Measurements from ENCODE around the gene MAD1L1. TPM values are rescaled to one million over a fixed set of nuclear protein-coding genes. Genes with fewer than 3 reads are reported as not detected.

Gene MAD1L1
- total and polyA plus RNA-seq, 4 donors: 29.3 to 44.1 (median 35.8) TPM

DNA sequence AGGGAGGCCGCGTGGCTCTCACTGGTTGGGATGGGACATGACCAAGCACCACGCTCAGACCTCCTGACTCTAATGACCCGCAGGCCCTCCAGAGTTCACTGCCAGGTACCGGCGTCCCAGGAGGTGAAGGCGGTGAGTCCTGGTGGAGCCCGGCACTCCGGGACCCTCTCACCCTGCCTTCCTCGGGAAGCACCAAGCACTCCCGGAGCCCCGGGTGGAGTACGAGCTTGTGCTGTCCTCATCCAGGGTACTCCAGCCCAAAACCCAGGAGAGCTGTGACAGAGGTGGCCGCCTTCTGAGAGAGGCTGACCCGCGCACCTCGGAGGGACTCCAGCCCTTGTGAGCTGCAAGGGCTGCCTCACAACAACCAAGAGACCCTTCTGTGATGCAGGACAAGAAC lies 9.4 kb downstream of the MAD1L1 start:
- Histone ChIP-seq H3K4me1 (ENCODE audit: control insufficient read depth, insufficient read depth, low read length) (no peaks in the 10 kb centered on the region), H3K27me3 (ENCODE audit: control insufficient read depth, insufficient read depth, low read length) (no peaks in the 10 kb centered on the region), H3K36me3 (ENCODE audit: control insufficient read depth, insufficient read depth, low read length) (peaks cover 99% of the 10 kb centered on the region), H3K9me3 (ENCODE audit: control insufficient read depth, insufficient read depth, low read length) (no peaks in the 10 kb centered on the region), H3K27ac (ENCODE audit: low read depth, low read length) (no peak overlapping the region), H3K4me3 (ENCODE audit: low read depth, low read length) (no peak overlapping the region)
- no peak for DNase-seq (ENCODE audit: low read depth in 4 of 6, low spot score in 6 of 6)
- WGBS (ENCODE audit: insufficient coverage): 96% methylated on average over 17 of the region's 17 CpGs

DNA sequence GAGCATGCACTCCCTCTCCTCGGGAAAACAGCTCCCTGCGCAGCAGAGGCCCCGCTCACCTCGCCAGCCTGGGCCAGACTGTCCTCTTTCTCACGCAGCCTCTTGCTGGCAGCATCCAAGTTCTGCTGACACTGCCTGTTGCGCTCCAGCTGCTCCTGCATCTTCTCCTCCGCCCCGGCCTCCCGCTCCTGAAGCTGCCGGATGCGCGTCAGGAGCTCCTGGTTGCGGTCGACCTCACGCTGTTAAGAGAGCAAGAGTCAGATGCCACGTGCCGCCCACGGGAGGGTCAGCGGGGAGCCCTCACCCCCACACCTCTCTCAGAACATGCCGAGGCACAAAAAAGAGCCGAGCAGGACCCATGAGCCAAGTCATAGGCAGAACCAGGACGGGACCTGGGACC lies 10.2 kb downstream of the MAD1L1 start:
- H3K4me3 ChIP-seq (ENCODE audit: low read depth, low read length): no peak overlapping the region
- WGBS (ENCODE audit: insufficient coverage): 95% methylated on average over 19 of the region's 22 CpGs
- H3K27me3 ChIP-seq (ENCODE audit: control insufficient read depth, insufficient read depth, low read length): no peaks in the 10 kb centered on the region
- H3K4me1 ChIP-seq (ENCODE audit: control insufficient read depth, insufficient read depth, low read length): no peaks in the 10 kb centered on the region
- H3K36me3 ChIP-seq (ENCODE audit: control insufficient read depth, insufficient read depth, low read length): peaks cover 99% of the 10 kb centered on the region
- no peak overlapping the region for H3K27ac ChIP-seq (ENCODE audit: low read depth, low read length)
- H3K9me3 ChIP-seq (ENCODE audit: control insufficient read depth, insufficient read depth, low read length): no peaks in the 10 kb centered on the region
- no peak for DNase-seq (ENCODE audit: low read depth in 4 of 6, low spot score in 6 of 6)

DNA sequence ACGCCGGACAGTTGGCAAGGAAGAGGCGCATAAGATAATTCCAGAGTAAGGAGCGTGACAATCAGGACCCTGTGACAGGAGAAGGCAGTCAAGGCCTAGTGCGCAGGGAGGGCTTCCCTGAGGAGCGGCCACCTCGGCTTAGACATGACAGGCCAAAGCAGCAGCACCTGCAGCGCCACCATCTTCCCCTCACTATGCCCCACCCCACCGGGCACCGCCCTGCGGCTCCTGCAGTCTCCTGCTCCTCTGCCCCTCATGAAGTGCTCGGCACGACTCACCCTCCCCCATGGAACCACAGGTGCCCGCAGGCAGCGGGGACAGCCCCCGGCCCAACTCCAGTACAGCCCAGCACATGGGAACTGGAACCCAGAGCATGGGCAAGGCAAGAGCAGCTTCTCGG lies 11.8 kb downstream of the MAD1L1 start:
- over 99% methylated on average over 15 of the region's 17 CpGs for WGBS (ENCODE audit: insufficient coverage)
- Histone ChIP-seq H3K27ac (ENCODE audit: low read depth, low read length) (no peak overlapping the region), H3K9me3 (ENCODE audit: control insufficient read depth, insufficient read depth, low read length) (no peaks in the 10 kb centered on the region), H3K4me1 (ENCODE audit: control insufficient read depth, insufficient read depth, low read length) (no peaks in the 10 kb centered on the region), H3K27me3 (ENCODE audit: control insufficient read depth, insufficient read depth, low read length) (no peaks in the 10 kb centered on the region), H3K4me3 (ENCODE audit: low read depth, low read length) (no peak overlapping the region), H3K36me3 (ENCODE audit: control insufficient read depth, insufficient read depth, low read length) (peaks cover 100% of the 10 kb centered on the region)
- no peak for DNase-seq (ENCODE audit: low read depth in 4 of 6, low spot score in 6 of 6)

DNA sequence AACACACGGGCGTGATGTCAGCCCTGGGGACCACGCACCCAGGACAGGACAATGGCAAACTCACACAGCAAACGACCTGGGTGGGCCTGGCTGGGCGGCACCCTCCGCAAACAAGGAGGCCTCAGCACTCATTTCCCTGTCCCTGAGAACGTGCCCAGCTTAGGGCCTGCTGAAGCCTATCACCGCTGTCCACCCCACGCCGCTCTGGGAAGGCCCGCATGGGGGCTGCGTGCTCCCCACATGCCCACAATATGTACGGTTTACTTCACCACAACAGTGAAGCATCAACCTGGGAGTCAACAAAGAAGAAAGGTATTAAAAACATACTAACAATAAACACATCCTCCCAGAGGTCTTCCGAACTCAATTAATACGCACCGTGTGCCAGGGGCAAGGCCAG lies 12.2 kb downstream of the MAD1L1 start:
- Histone ChIP-seq H3K36me3 (ENCODE audit: control insufficient read depth, insufficient read depth, low read length) (peaks cover 100% of the 10 kb centered on the region), H3K4me3 (ENCODE audit: low read depth, low read length) (no peak overlapping the region), H3K4me1 (ENCODE audit: control insufficient read depth, insufficient read depth, low read length) (no peaks in the 10 kb centered on the region), H3K27me3 (ENCODE audit: control insufficient read depth, insufficient read depth, low read length) (no peaks in the 10 kb centered on the region), H3K27ac (ENCODE audit: low read depth, low read length) (no peak overlapping the region), H3K9me3 (ENCODE audit: control insufficient read depth, insufficient read depth, low read length) (no peaks in the 10 kb centered on the region)
- 88% methylated on average over 16 of the region's 16 CpGs for WGBS (ENCODE audit: insufficient coverage)
- no peak for DNase-seq (ENCODE audit: low read depth in 4 of 6, low spot score in 6 of 6)

DNA sequence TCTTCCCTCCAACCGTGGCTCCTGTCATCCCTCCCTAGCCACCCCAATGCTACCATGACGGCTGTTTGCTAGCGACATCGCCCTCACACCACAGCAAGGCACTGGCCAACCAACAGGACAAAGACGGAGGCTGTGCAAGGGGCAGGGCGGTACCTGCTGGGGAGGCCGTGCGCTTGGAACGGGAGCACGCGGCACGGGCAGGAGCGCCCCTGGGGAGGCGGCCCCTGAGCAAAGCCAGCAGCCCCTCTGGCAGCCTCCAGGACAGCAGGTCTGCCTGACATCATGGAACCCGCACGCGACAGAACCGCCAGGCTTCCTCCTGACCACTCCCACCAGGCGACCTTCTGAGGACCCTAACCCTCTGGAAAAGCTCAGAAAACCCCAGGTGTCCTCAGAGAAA lies 12.7 kb downstream of the MAD1L1 start:
- DNase-seq (ENCODE audit: low read depth in 4 of 6, low spot score in 6 of 6): no peak
- WGBS (ENCODE audit: insufficient coverage): 89% methylated on average over 17 of the region's 19 CpGs
- no peak overlapping the region for H3K4me3 ChIP-seq (ENCODE audit: low read depth, low read length)
- no peaks in the 10 kb centered on the region for H3K4me1 ChIP-seq (ENCODE audit: control insufficient read depth, insufficient read depth, low read length)
- peaks cover 100% of the 10 kb centered on the region for H3K36me3 ChIP-seq (ENCODE audit: control insufficient read depth, insufficient read depth, low read length)
- no peaks in the 10 kb centered on the region for H3K27me3 ChIP-seq (ENCODE audit: control insufficient read depth, insufficient read depth, low read length)
- no peaks in the 10 kb centered on the region for H3K9me3 ChIP-seq (ENCODE audit: control insufficient read depth, insufficient read depth, low read length)
- H3K27ac ChIP-seq (ENCODE audit: low read depth, low read length): no peak overlapping the region

DNA sequence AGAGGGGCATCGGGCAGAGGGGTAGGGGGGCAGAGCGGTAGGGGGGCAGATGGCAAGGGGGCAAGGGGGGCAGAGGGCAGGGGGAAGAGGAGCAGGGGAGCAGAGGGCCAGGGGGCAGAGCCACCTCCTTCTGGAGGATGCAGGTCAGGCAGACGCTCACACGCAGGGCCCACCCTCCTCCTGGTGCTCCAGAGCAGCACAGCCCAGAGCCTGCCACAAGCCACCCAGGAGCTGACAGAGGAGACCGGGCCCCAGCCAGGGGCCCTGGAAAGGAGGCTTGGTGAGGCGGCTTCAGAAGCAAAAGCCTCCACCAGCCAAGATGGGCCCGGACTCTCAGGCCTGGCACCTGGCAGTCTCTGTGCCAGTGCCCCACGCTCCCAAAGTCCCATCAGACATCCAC lies 13.1 kb downstream of the MAD1L1 start:
- Histone ChIP-seq H3K27me3 (ENCODE audit: control insufficient read depth, insufficient read depth, low read length) (no peaks in the 10 kb centered on the region), H3K36me3 (ENCODE audit: control insufficient read depth, insufficient read depth, low read length) (peaks cover 100% of the 10 kb centered on the region)
- WGBS (ENCODE audit: insufficient coverage): 95% methylated on average over 8 of the region's 8 CpGs

DNA sequence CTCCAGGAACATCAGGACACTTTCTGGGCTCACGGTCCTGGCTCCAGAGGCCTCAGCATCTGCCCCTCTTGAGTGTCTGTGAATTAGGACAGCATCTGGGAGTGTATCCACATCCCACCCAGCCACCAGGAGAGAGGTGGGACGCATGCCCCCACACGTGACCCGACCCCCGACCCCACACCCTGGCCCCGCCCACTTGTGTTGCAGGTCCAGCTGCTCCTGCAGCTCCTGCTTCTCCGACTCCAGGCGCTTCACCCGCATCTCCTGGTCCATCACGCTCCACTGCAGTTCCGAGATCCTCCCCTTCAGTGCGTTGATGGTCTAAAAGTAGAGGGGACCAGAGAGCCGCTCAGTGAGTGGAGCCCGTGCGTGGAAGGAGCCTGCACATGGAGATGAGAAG lies 13.6 kb downstream of the MAD1L1 start:
- no peaks in the 10 kb centered on the region for H3K9me3 ChIP-seq (ENCODE audit: control insufficient read depth, insufficient read depth, low read length)
- no peak overlapping the region for H3K27ac ChIP-seq (ENCODE audit: low read depth, low read length)
- DNase-seq (ENCODE audit: low read depth in 4 of 6, low spot score in 6 of 6): no peak
- H3K36me3 ChIP-seq (ENCODE audit: control insufficient read depth, insufficient read depth, low read length): peaks cover 100% of the 10 kb centered on the region
- no peaks in the 10 kb centered on the region for H3K4me1 ChIP-seq (ENCODE audit: control insufficient read depth, insufficient read depth, low read length)
- H3K4me3 ChIP-seq (ENCODE audit: low read depth, low read length): no peak overlapping the region
- 90% methylated on average over 12 of the region's 15 CpGs for WGBS (ENCODE audit: insufficient coverage)
- no peaks in the 10 kb centered on the region for H3K27me3 ChIP-seq (ENCODE audit: control insufficient read depth, insufficient read depth, low read length)

More for the DNA sequence above, 13.1 kb downstream of the MAD1L1 start:
- Histone ChIP-seq H3K4me1 (ENCODE audit: control insufficient read depth, insufficient read depth, low read length) (no peaks in the 10 kb centered on the region), H3K4me3 (ENCODE audit: low read depth, low read length) (no peak overlapping the region), H3K27ac (ENCODE audit: low read depth, low read length) (no peak overlapping the region), H3K9me3 (ENCODE audit: control insufficient read depth, insufficient read depth, low read length) (no peaks in the 10 kb centered on the region)
- DNase-seq (ENCODE audit: low read depth in 4 of 6, low spot score in 6 of 6): no peak

DNA sequence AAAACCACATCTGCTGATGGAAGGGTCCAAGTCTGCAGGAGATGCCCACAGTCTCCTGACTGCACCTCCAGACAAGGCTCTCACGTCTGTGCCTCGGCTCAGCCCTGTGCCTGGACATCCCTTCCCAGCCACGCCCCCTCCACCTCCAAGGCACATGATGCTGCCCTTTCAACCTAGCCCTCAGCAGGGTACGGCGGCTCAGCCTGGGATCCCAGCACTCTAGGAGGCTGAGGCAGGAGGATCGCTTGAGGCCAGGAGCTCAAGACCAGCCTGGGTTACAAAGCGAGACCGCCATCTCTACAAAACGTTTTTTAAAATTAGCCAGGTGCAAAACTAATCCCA lies 14.3 kb downstream of the MAD1L1 start:
- H3K9me3 ChIP-seq (ENCODE audit: control insufficient read depth, insufficient read depth, low read length): no peaks in the 10 kb centered on the region
- no peak for DNase-seq (ENCODE audit: low read depth in 4 of 6, low spot score in 6 of 6)
- H3K4me1 ChIP-seq (ENCODE audit: control insufficient read depth, insufficient read depth, low read length): no peaks in the 10 kb centered on the region
- no peaks in the 10 kb centered on the region for H3K27me3 ChIP-seq (ENCODE audit: control insufficient read depth, insufficient read depth, low read length)
- peaks cover 100% of the 10 kb centered on the region for H3K36me3 ChIP-seq (ENCODE audit: control insufficient read depth, insufficient read depth, low read length)
- no peak overlapping the region for H3K27ac ChIP-seq (ENCODE audit: low read depth, low read length)
- no peak overlapping the region for H3K4me3 ChIP-seq (ENCODE audit: low read depth, low read length)
- 87% methylated on average over 9 of the region's 9 CpGs for WGBS (ENCODE audit: insufficient coverage)

DNA sequence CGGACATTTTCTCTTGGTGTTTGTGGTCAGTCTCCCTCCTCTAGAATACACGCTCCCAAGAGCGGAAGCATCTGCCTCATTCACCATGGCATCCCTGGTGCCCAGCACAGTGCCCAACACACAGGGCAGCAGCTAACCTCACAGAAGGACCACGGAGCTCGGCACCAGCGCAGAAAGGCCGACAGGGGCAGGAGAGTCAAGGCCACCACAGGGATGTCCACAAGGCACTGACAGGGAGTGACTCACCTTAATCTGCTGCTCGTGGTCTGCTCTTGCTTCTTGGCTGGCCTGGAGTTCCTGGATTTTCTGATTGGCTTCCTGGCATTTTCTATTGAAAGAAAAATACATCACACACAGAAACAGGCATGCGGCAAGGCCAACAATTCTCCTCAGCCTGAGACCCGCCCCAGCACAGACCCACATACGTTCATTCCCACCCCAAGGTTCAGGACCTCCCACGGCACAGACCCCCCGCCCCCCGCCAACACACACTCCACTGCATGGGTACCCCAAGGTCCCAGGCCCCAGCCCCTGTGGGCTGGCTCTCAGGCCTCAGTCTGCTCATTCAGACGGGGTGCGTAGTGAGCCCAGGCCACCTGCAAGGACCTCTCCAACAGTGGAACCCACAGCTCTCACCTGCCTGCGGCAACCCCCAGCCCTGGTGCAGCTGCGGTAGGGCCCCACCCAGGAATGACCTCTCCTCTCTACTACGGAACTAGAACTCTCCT lies 14.9 kb downstream of the MAD1L1 start:
- H3K4me1 ChIP-seq (ENCODE audit: control insufficient read depth, insufficient read depth, low read length): no peaks in the 10 kb centered on the region
- no peak overlapping the region for H3K4me3 ChIP-seq (ENCODE audit: low read depth, low read length)
- no peak for DNase-seq (ENCODE audit: low read depth in 4 of 6, low spot score in 6 of 6)
- WGBS (ENCODE audit: insufficient coverage): 89% methylated on average over 18 of the region's 19 CpGs
- no peak overlapping the region for H3K27ac ChIP-seq (ENCODE audit: low read depth, low read length)
- peaks cover 100% of the 10 kb centered on the region for H3K36me3 ChIP-seq (ENCODE audit: control insufficient read depth, insufficient read depth, low read length)
- no peaks in the 10 kb centered on the region for H3K9me3 ChIP-seq (ENCODE audit: control insufficient read depth, insufficient read depth, low read length)
- no peaks in the 10 kb centered on the region for H3K27me3 ChIP-seq (ENCODE audit: control insufficient read depth, insufficient read depth, low read length)

DNA sequence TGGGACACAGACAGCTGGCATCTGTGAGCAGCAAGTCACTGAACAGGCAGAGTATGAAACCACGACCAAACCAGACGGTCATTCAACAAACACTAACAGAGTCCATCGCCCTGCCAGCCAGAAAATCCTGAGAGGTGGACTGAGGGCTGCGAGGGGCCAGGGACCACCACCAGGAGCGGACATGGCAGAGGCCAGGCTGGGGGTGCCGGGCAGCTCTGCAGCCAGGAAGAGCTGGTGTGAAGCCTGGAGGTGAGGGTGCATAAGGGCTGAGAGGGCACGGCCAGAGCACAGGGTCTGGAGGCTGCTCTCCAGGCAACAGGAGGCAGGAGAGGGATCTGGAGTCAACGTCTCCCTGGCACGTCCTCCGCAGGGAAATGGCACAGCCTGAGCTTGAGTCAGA lies 15.5 kb downstream of the MAD1L1 start:
- H3K27ac ChIP-seq (ENCODE audit: low read depth, low read length): no peak overlapping the region
- H3K9me3 ChIP-seq (ENCODE audit: control insufficient read depth, insufficient read depth, low read length): no peaks in the 10 kb centered on the region
- no peaks in the 10 kb centered on the region for H3K4me1 ChIP-seq (ENCODE audit: control insufficient read depth, insufficient read depth, low read length)
- WGBS (ENCODE audit: insufficient coverage): 92% methylated on average over 9 of the region's 10 CpGs
- H3K36me3 ChIP-seq (ENCODE audit: control insufficient read depth, insufficient read depth, low read length): peaks cover 100% of the 10 kb centered on the region
- no peak for DNase-seq (ENCODE audit: low read depth in 4 of 6, low spot score in 6 of 6)
- no peak overlapping the region for H3K4me3 ChIP-seq (ENCODE audit: low read depth, low read length)
- no peaks in the 10 kb centered on the region for H3K27me3 ChIP-seq (ENCODE audit: control insufficient read depth, insufficient read depth, low read length)

Data from spinal cord (tissue), 10 donors.